Vagina (tissue), 2 donors: ENCODE results near the gene CD164L2.

Experiments
- CTCF ChIP-seq, 3 experiments: fragments of 450-650 bp in 2 of 3; fragments of 200-600 bp in 1 of 3; sonication (generic) in 1 of 3; IDR thresholded peaks; one replicate each; pipeline ENCODE4 v1.5.1; 2017 to 2019; ENCODE audit warnings: antibody characterized with exemption in 3 of 3, mild to moderate bottlenecking in 2 of 3, moderate library complexity in 2 of 3
- POLR2A ChIP-seq, 2 donors: fragments of 450-650 bp; IDR thresholded peaks; one replicate each; pipeline ENCODE4 v1.6.1; 2017; ENCODE audit warnings: antibody characterized with exemption in 2 of 2, mild to moderate bottlenecking in 2 of 2, moderate library complexity in 2 of 2
- POLR2AphosphoS5 ChIP-seq, 2 donors: sonication (generic); formaldehyde crosslinking; IDR thresholded peaks; one replicate each; pipeline ENCODE4 v1.9.0; 2017; ENCODE audit warnings: antibody characterized with exemption in 2 of 2, mild to moderate bottlenecking in 2 of 2, low read depth in 1 of 2; ENCODE audit not compliant: insufficient read depth in 1 of 2

- TF ChIP-seq CTCF (IDR thresholded peaks at IDR 0.05) (no peak), POLR2A (IDR thresholded peaks at IDR 0.05) (no peak), POLR2AphosphoS5 (IDR thresholded peaks at IDR 0.05; ENCODE audit: insufficient read depth in 1 of 2, low read depth in 1 of 2) (no peak)
Measured at GRCh38 chr1:27381969-27382762, 967 bp downstream of the CD164L2 start.
